Measurements from ENCODE around the gene OSTM1. TPM values are rescaled to one million over a fixed set of nuclear protein-coding genes. Genes with fewer than 3 reads are reported as not detected.

The OSTM1 gene
- total RNA-seq, 2 donors from 2014 or later, result 10.1 to 19.3 TPM

GRCh38 chr6:108113557-108114519, 39.3 kb upstream of the OSTM1 start:
- no peaks in the 10 kb centered on the region for H3K9me3 Mint-ChIP-seq
- peaks cover 27% of the 10 kb centered on the region for H3K4me1 Mint-ChIP-seq
- H3K27ac Mint-ChIP-seq, result no peak overlapping the region
- ATAC-seq (replicated peaks), result no peak
- peaks cover 14% of the 10 kb centered on the region for H3K36me3 Mint-ChIP-seq (ENCODE audit: low read depth)
- peaks cover 74% of the 10 kb centered on the region for H3K27me3 Mint-ChIP-seq
- peak overlapping the region; percentile 75 for H3K4me3 Mint-ChIP-seq

DNA sequence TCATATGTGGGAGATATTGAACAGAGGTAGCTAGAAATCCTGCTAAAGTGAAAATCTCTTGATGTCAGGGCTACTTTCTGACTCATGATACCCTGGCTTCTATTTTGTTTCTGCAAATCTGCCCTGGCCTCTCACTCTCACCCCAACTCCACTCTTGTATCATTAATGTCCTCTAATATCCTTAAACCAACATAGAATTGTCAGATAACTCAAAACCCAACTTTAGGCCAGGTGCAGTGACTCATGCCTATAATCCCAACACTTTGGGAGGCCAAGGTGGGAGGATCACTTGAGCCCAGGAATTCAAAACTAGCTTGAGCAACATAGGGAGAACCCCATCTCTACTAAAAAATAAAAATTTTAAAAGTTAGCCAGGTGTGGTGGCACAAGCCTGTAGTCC, 33.8 kb upstream of the OSTM1 start:
- H3K27ac Mint-ChIP-seq, result no peak overlapping the region
- peaks cover 36% of the 10 kb centered on the region for H3K27me3 Mint-ChIP-seq
- no peaks in the 10 kb centered on the region for H3K9me3 Mint-ChIP-seq

GRCh38 chr6:108107102-108107501, 32.6 kb upstream of the OSTM1 start:
- no peaks in the 10 kb centered on the region for H3K4me1 Mint-ChIP-seq
- H3K4me3 Mint-ChIP-seq, result no peak overlapping the region
- no peaks in the 10 kb centered on the region for H3K36me3 Mint-ChIP-seq (ENCODE audit: low read depth)
- H3K9me3 Mint-ChIP-seq, result no peaks in the 10 kb centered on the region
- peak overlapping the region; percentile 12 for H3K27ac Mint-ChIP-seq
- ATAC-seq (replicated peaks), result no peak
- H3K27me3 Mint-ChIP-seq, result peaks cover 23% of the 10 kb centered on the region

More for the DNA sequence above, 33.8 kb upstream of the OSTM1 start:
- H3K36me3 Mint-ChIP-seq (ENCODE audit: low read depth), result no peaks in the 10 kb centered on the region
- no peak for ATAC-seq (replicated peaks)
- no peaks in the 10 kb centered on the region for H3K4me1 Mint-ChIP-seq
- no peak overlapping the region for H3K4me3 Mint-ChIP-seq

DNA sequence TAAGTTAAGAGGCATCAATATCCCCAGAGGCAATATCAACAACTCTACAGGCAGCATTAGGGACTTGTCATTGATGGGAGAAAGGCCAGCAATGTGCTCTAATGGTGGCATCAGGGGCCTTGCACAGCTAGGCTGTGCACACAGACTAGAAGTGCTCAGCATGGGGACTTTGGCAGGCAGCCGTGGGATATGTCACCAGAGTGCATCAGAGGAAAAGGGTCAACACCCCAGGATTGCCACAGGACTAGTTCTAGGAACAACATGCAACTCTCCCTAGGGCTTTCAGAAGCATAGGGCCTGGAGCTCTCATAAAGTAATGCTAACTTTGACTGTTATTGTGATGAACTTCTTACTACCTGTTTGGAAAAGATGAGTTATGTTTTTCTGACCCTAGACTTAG, 32.2 kb upstream of the OSTM1 start:
- Mint-ChIP-seq H3K4me3 (no peak overlapping the region), H3K36me3 (ENCODE audit: low read depth) (no peaks in the 10 kb centered on the region), H3K9me3 (no peaks in the 10 kb centered on the region), H3K27ac (peak overlapping the region; percentile 12), H3K4me1 (no peaks in the 10 kb centered on the region), H3K27me3 (peaks cover 20% of the 10 kb centered on the region)
- ATAC-seq (replicated peaks), result no peak

DNA sequence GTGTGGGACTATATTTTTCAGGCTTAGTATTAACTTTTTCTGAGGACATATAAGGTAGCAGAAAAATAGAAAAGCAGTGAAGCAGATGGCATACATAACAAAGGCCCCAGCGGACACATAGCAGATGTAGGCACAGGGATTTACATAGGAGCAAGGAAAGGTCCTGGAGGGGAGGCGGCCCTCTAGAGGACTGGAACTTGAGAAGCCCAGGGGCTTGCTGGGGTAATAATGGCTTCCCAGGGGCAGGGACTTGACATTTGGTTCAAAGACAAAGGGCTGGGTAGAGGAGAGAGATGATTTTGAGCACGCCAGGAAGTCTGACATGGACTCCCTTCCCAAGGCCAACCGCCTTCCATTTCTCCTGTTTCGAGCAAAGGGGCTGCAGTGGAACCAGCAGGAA, 31.7 kb upstream of the OSTM1 start:
- ATAC-seq (replicated peaks), result no peak
- H3K9me3 Mint-ChIP-seq, result no peaks in the 10 kb centered on the region
- no peaks in the 10 kb centered on the region for H3K36me3 Mint-ChIP-seq (ENCODE audit: low read depth)
- no peak overlapping the region for H3K4me3 Mint-ChIP-seq
- H3K27ac Mint-ChIP-seq, result no peak overlapping the region
- peaks cover 18% of the 10 kb centered on the region for H3K27me3 Mint-ChIP-seq
- no peaks in the 10 kb centered on the region for H3K4me1 Mint-ChIP-seq

- no peak overlapping the region for H3K27ac Mint-ChIP-seq
- no peaks in the 10 kb centered on the region for H3K9me3 Mint-ChIP-seq
- H3K4me3 Mint-ChIP-seq, result no peak overlapping the region
- ATAC-seq (replicated peaks), result no peak
- H3K4me1 Mint-ChIP-seq, result no peaks in the 10 kb centered on the region
- H3K27me3 Mint-ChIP-seq, result peaks cover 16% of the 10 kb centered on the region
- H3K36me3 Mint-ChIP-seq (ENCODE audit: low read depth), result no peaks in the 10 kb centered on the region
These were observed 31.0 kb upstream of the OSTM1 start for GRCh38 chr6:108105571-108105970.

GRCh38 chr6:108102965-108103364, 28.4 kb upstream of the OSTM1 start:
- Mint-ChIP-seq H3K9me3 (no peaks in the 10 kb centered on the region), H3K27me3 (peaks cover 8% of the 10 kb centered on the region), H3K4me3 (no peak overlapping the region), H3K36me3 (ENCODE audit: low read depth) (no peaks in the 10 kb centered on the region), H3K27ac (no peak overlapping the region), H3K4me1 (no peaks in the 10 kb centered on the region)
- no peak for ATAC-seq (replicated peaks)

- H3K36me3 Mint-ChIP-seq (ENCODE audit: low read depth), result no peaks in the 10 kb centered on the region
- H3K27ac Mint-ChIP-seq, result no peak overlapping the region
- H3K27me3 Mint-ChIP-seq, result peaks cover 6% of the 10 kb centered on the region
- H3K4me3 Mint-ChIP-seq, result no peak overlapping the region
- H3K4me1 Mint-ChIP-seq, result no peaks in the 10 kb centered on the region
- H3K9me3 Mint-ChIP-seq, result no peaks in the 10 kb centered on the region
- no peak for ATAC-seq (replicated peaks)
These were observed 25.5 kb upstream of the OSTM1 start for GRCh38 chr6:108100003-108100402.

- Mint-ChIP-seq H3K4me1 (no peaks in the 10 kb centered on the region), H3K4me3 (no peak overlapping the region), H3K9me3 (no peaks in the 10 kb centered on the region), H3K27me3 (peaks cover 10% of the 10 kb centered on the region), H3K27ac (no peak overlapping the region), H3K36me3 (ENCODE audit: low read depth) (no peaks in the 10 kb centered on the region)
- no peak for ATAC-seq (replicated peaks)
These were observed 23.3 kb upstream of the OSTM1 start for GRCh38 chr6:108097882-108098281.

DNA sequence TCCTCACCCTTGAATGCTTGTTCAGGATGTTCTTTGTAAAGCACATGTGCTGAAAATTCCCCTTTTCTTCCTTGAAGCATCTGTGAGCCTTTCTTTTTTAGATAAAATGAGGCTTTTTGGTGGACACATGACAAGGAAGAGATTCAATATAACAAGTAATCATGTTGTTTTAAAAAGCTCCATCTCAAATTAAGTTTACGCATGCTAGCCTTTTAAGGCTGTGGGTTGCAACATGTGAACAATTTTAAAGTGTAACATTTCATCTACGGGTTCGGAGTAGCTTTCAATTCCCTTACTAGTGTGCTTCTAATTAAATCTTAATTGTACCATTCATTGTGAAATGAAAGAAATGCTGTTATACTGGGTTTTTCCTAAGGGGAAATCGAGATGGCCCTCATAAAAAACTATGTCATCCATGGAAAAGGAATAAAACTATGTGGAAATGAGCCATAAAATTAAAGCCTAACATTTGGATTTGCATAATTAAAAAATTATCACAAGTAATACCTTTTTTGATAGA, 19.3 kb upstream of the OSTM1 start:
- H3K4me1 Mint-ChIP-seq, result no peaks in the 10 kb centered on the region
- no peaks in the 10 kb centered on the region for H3K9me3 Mint-ChIP-seq
- H3K36me3 Mint-ChIP-seq (ENCODE audit: low read depth), result no peaks in the 10 kb centered on the region
- H3K27me3 Mint-ChIP-seq, result peaks cover 20% of the 10 kb centered on the region
- H3K4me3 Mint-ChIP-seq, result no peak overlapping the region
- H3K27ac Mint-ChIP-seq, result no peak overlapping the region
- no peak for ATAC-seq (replicated peaks)

DNA sequence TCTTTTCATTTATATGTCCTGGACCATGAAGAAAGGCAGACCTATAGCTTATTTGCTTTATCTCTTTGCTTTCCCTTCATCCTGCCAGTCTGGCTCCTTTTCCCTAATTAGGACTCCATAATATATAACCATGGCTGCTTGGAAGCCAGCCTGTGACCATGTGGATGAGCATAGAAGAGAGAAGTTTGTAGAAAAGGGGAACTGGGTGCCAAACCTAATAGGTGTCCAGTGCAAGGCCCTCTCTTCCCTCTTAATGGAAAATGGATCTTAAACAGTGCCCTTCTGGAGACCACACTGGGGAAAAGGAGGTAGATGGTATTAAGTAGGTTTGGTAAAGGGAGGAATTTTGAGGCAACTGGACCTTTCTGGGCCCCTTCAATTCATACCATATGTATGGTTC, 16.7 kb upstream of the OSTM1 start:
- Mint-ChIP-seq H3K27me3 (peaks cover 26% of the 10 kb centered on the region), H3K36me3 (ENCODE audit: low read depth) (no peaks in the 10 kb centered on the region), H3K4me3 (no peak overlapping the region), H3K27ac (no peak overlapping the region), H3K9me3 (no peaks in the 10 kb centered on the region), H3K4me1 (no peaks in the 10 kb centered on the region)
- ATAC-seq (replicated peaks), result no peak

DNA sequence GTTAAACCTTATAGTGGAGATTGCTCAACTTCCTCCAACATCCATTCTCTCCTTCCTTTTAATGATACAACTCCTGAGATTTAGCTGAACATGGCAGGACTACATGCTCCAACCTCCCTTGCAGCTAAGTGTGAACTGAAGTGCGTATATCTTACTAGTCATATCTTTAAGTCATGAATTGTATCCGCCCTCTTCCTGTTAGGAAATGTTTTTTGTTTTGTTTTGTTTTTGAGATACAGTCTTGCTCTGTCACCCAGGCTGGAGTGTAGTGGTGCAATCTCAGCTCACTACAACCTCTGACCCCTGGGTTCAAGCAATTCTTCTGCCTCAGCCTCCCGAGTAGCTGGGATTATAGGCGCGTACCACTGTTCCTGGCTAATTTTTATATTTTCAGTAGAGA, 8.8 kb upstream of the OSTM1 start:
- no peaks in the 10 kb centered on the region for H3K36me3 Mint-ChIP-seq (ENCODE audit: low read depth)
- H3K9me3 Mint-ChIP-seq, result no peaks in the 10 kb centered on the region
- H3K27me3 Mint-ChIP-seq, result peaks cover 24% of the 10 kb centered on the region
- no peak overlapping the region for H3K27ac Mint-ChIP-seq
- ATAC-seq (replicated peaks), result no peak
- no peak overlapping the region for H3K4me3 Mint-ChIP-seq
- no peaks in the 10 kb centered on the region for H3K4me1 Mint-ChIP-seq

DNA sequence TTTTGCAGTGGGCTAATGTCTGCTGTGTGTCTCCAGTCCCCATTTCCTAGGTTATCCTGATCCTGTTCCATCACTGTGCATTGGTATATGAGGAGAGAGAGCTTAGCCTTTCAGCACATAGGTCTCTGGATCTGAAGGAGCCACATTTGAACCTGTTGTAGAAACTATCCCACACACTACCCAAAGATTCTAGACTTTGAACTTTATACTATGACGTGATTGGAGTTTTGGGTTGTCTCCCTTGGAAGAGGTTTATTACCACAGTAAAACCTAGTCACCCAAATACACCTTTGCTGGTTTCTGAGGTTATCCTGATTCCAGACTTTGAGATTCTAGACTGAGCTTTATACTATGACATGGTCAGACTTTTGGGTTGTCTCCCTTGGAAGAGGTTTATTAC, 8.0 kb upstream of the OSTM1 start:
- ATAC-seq (replicated peaks), result no peak
- Mint-ChIP-seq H3K9me3 (no peaks in the 10 kb centered on the region), H3K4me3 (no peak overlapping the region), H3K36me3 (ENCODE audit: low read depth) (no peaks in the 10 kb centered on the region), H3K27me3 (peaks cover 27% of the 10 kb centered on the region), H3K27ac (no peak overlapping the region), H3K4me1 (no peaks in the 10 kb centered on the region)

GRCh38 chr6:108080010-108080780, 5.7 kb upstream of the OSTM1 start:
- ATAC-seq (replicated peaks), result no peak
- Mint-ChIP-seq H3K4me1 (no peaks in the 10 kb centered on the region), H3K36me3 (ENCODE audit: low read depth) (no peaks in the 10 kb centered on the region), H3K27me3 (peaks cover 18% of the 10 kb centered on the region), H3K27ac (no peak overlapping the region), H3K4me3 (no peak overlapping the region), H3K9me3 (no peaks in the 10 kb centered on the region)

- Mint-ChIP-seq H3K9me3 (no peaks in the 10 kb centered on the region), H3K4me1 (peaks cover 8% of the 10 kb centered on the region), H3K27ac (no peak overlapping the region), H3K27me3 (peaks cover 18% of the 10 kb centered on the region), H3K4me3 (no peak overlapping the region), H3K36me3 (ENCODE audit: low read depth) (no peaks in the 10 kb centered on the region)
- no peak for ATAC-seq (replicated peaks)
These were observed 3.6 kb upstream of the OSTM1 start for GRCh38 chr6:108078191-108078590.
